ENCODE results near the gene ACER1.

DNA sequence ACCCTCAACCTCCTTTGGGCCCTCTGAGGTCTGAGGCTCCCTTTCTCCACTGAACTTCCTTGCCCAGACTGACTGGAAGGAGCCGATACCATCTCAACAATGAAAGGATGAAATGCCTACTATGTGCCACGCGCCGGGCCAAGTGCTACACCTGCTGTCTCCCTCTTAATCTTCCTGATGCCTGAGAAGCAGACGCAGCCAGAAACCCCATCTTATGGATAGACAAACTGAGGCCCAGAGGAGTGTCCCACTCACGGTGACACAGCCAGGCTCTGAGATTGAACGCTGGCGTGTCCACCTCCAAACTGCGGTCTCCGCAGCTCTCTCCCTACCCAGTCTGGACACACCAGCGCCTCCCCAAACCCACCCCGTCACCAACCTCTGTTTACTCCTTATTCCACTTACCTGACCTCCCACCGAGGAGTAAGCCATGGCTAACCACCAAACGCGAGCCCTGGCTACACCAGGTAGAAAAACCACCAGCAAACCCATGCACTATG lies 74.5 kb downstream of the ACER1 start:
- no peak for TF ChIP-seq EZH2 (IDR thresholded peaks at IDR 0.05; ENCODE audit: low read length)
- no peak for TF ChIP-seq CTCF (optimal IDR thresholded peaks at IDR 0.05 in 1 of 3, IDR thresholded peaks at IDR 0.05 in 1 of 3, conservative IDR thresholded peaks at IDR 0.05 in 1 of 3; ENCODE audit: extremely low read depth in 1 of 3, insufficient read depth in 2 of 3, low read length in 3 of 3)

Data from keratinocyte (primary cell).